ENCODE measurements around the gene GGN. TPM values are rescaled to one million over a fixed set of nuclear protein-coding genes. Genes with fewer than 3 reads are reported as not detected.

GGN gene
- total and polyA plus RNA-seq, 2 experiments from 2014 or later: 0.60 to 1.1 TPM

DNA sequence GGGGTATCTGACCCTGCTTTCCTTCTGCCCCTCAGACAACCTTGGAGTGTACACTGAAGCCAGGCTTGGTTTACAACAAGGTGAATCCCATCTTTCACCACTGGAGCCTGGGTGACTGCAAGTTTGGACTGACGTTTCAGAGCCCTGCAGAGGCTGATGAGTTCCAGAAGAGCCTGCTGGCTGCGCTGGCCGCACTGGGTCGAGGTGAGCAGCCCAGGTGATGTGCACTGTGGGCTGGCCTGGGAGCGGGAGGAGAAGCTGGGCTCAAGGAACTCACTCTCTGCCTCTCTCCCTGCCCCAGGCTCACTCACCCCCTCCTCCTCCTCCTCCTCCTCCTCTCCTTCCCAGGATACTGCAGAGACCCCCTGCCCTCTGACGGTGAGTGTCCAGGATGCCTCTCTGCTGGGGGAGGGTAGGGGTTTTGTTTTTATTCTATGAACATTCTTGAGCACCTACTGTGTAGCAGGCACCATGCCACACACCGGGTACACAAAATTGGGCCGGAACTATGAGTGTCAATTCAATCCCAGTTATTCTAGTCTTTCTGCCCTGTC is 4.2 kb upstream of the GGN start:
- no peaks in the 10 kb centered on the region for H3K79me2 ChIP-seq
- H3K9me3 ChIP-seq (ENCODE audit: low read depth): no peaks in the 10 kb centered on the region
- no peak for DNase-seq (ENCODE audit: low spot score)
- no peak overlapping the region for H3K4me2 ChIP-seq
- no peak for TF ChIP-seq EZH2phosphoT487 (IDR thresholded peaks at IDR 0.05; ENCODE audit: low read depth, severe bottlenecking, unreplicated experiment)
- TF ChIP-seq, protein P1, sequence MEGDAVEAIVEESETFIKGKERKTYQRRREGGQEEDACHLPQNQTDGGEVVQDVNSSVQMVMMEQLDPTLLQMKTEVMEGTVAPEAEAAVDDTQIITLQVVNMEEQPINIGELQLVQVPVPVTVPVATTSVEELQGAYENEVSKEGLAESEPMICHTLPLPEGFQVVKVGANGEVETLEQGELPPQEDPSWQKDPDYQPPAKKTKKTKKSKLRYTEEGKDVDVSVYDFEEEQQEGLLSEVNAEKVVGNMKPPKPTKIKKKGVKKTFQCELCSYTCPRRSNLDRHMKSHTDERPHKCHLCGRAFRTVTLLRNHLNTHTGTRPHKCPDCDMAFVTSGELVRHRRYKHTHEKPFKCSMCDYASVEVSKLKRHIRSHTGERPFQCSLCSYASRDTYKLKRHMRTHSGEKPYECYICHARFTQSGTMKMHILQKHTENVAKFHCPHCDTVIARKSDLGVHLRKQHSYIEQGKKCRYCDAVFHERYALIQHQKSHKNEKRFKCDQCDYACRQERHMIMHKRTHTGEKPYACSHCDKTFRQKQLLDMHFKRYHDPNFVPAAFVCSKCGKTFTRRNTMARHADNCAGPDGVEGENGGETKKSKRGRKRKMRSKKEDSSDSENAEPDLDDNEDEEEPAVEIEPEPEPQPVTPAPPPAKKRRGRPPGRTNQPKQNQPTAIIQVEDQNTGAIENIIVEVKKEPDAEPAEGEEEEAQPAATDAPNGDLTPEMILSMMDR (IDR thresholded peaks at IDR 0.05; ENCODE audit: poor library complexity): no peak
- TF ChIP-seq EZH2 (IDR thresholded peaks at IDR 0.05; ENCODE audit: borderline replicate concordance): no peak
- no peaks in the 10 kb centered on the region for H3K27me3 ChIP-seq
- H3K9me2 ChIP-seq (replicated peaks; ENCODE audit: insufficient read depth): no peaks in the 10 kb centered on the region
- H4K20me1 ChIP-seq (ENCODE audit: insufficient read depth, poor library complexity, severe bottlenecking): no peaks in the 10 kb centered on the region
- peaks cover 3% of the 10 kb centered on the region for H3K4me1 ChIP-seq (ENCODE audit: insufficient read depth)
- no peak overlapping the region for H3K27ac ChIP-seq
- no peak overlapping the region for H3K4me3 ChIP-seq
- H2AFZ ChIP-seq: no peak overlapping the region
- H3K36me3 ChIP-seq (replicated peaks; ENCODE audit: insufficient read depth, low read depth): no peaks in the 10 kb centered on the region
- WGBS (ENCODE audit: low lambda C conversion rate, missing lambda C conversion rate): 54% methylated on average over 8 of the region's 8 CpGs

DNA sequence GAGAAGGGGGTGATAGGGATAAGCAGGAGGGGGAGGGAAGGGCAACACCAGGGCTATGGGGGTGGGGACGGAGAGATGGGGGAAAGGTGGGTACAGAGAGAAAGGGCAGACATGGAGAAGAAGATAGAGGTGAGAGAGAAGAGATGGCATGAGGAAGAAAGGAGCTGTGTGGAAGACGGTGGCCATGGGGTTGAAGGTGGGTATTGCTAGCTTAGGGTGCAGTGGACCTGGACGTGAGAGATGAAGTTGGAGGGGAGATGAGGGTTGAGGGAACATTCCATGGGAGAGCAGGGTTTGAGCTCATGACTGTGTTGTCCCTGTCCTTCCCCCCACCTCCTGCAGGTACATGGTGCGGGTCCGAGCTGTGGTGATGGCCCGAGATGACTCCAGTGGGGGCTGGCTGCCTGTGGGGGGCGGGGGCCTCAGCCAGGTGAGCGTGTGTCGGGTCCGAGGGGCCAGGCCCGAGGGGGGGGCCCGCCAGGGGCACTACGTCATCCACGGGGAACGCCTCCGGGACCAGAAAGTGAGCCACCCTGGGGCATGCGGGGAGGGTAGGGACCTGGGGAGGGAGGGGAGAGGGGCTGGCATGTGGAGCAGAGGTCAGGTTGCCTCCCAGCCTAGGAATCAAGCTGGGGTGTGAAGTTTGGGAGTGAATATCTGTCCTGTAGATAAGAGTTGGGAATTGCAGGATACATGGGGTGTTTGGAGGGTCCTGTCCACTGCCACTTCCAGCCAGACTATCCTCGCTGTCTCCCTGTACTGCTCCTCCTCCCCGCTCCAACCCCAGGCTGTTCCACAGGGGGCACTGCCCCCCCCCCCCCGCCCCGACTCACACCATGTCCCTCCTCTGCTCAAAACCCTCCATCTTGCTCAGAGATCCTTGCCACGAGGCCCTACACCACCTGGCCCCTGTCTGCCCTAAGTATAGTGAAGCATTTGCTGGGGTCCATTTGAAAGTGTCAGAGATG is 2.4 kb upstream of the GGN start:
- H3K27ac ChIP-seq: no peak overlapping the region
- DNase-seq (ENCODE audit: low spot score): no peak
- H3K4me3 ChIP-seq: no peak overlapping the region
- no peaks in the 10 kb centered on the region for H3K36me3 ChIP-seq (replicated peaks; ENCODE audit: insufficient read depth, low read depth)
- peak overlapping the region; percentile 94 for H3K4me2 ChIP-seq
- 80% methylated on average over 13 of the region's 22 CpGs for WGBS (ENCODE audit: low lambda C conversion rate, missing lambda C conversion rate)
- no peaks in the 10 kb centered on the region for H4K20me1 ChIP-seq (ENCODE audit: insufficient read depth, poor library complexity, severe bottlenecking)
- H3K9me3 ChIP-seq (ENCODE audit: low read depth): no peaks in the 10 kb centered on the region
- peaks cover 12% of the 10 kb centered on the region for H3K4me1 ChIP-seq (ENCODE audit: insufficient read depth)
- no peaks in the 10 kb centered on the region for H3K9me2 ChIP-seq (replicated peaks; ENCODE audit: insufficient read depth)
- H2AFZ ChIP-seq: no peak overlapping the region
- TF ChIP-seq, protein P1 (IDR thresholded peaks at IDR 0.05; ENCODE audit: poor library complexity): no peak
- TF ChIP-seq EZH2 (IDR thresholded peaks at IDR 0.05; ENCODE audit: borderline replicate concordance) (no peak), EZH2phosphoT487 (IDR thresholded peaks at IDR 0.05; ENCODE audit: low read depth, severe bottlenecking, unreplicated experiment) (no peak)
- H3K27me3 ChIP-seq: no peaks in the 10 kb centered on the region
- no peaks in the 10 kb centered on the region for H3K79me2 ChIP-seq

DNA sequence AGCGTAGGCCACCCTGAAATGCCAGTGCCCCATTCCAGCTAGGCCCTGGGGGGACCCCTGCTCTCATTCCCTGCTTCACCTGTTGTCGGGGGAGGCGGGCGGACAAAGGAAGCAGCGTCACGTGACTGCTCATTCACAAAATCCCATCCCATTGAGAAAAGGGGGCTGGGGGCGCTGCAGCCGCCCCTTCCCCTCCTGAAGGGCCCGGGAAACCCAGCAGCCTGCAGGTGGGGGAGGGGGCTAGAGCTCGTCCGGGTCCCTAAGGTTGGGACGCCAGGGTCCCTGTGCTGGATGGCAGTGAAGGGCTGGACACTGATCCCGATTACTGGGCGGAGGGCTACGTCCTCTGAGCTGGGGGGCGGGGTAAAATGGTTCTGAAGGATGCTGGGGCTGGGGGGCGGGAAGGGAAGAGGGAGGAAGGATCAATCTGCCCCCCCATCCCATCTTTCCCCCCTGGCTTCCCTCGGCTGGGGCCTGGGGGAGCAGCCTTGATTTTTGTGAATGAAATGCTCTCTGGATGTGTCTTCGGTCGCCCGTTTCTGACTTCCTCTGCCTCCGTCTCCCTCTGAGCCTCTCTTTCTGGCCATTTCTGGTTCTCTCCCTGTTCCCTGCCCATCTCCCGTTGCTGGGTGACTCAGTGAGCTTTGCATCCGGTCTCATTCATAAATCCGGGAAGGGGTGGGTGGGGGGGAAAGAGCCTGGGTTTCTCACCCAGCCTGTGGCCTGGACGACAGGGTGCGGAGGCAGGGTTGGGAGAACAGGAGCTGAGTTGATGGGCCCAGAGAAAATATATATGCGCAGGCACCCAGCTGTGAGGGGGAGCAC is 1.5 kb upstream of the GGN start:
- Histone ChIP-seq H3K4me1 (ENCODE audit: insufficient read depth) (peaks cover 12% of the 10 kb centered on the region), H2AFZ (peak overlapping the region; percentile 70), H4K20me1 (ENCODE audit: insufficient read depth, poor library complexity, severe bottlenecking) (no peaks in the 10 kb centered on the region), H3K27me3 (no peaks in the 10 kb centered on the region), H3K4me3 (peak overlapping the region; percentile 77), H3K79me2 (no peaks in the 10 kb centered on the region), H3K4me2 (peak overlapping the region; percentile 94), H3K27ac (peak overlapping the region; percentile 42), H3K9me3 (ENCODE audit: low read depth) (no peaks in the 10 kb centered on the region), H3K36me3 (replicated peaks; ENCODE audit: insufficient read depth, low read depth) (no peaks in the 10 kb centered on the region), H3K9me2 (replicated peaks; ENCODE audit: insufficient read depth) (no peaks in the 10 kb centered on the region)
- no peak for TF ChIP-seq EZH2 (IDR thresholded peaks at IDR 0.05; ENCODE audit: borderline replicate concordance)
- TF ChIP-seq EZH2phosphoT487 (IDR thresholded peaks at IDR 0.05; ENCODE audit: low read depth, severe bottlenecking, unreplicated experiment): no peak
- DNase-seq (ENCODE audit: low spot score): peak; percentile 58
- 5% methylated on average over 25 of the region's 28 CpGs for WGBS (ENCODE audit: low lambda C conversion rate, missing lambda C conversion rate)

All from hepatocyte (in vitro differentiated cells).